C4-2B (cell line): ENCODE results near the gene ASB3.
"Not testable (repeated sequence)": the region's sequence is repeated elsewhere in the genome, so short reads cannot be mapped to it uniquely, and the experiment has no call there.

ENCODE experiments used
- ZFX ChIP-seq: fragments of 450-650 bp; IDR thresholded peaks from 2 replicates; pipeline ENCODE4 v1.6.1; 2017
- TF ChIP-seq, protein P1 (sequence below): fragments of 450-650 bp; conservative IDR thresholded peaks from 2 replicates; pipeline ENCODE4 v1.5.1; 2017; ENCODE audit warnings: mild to moderate bottlenecking

DNA sequence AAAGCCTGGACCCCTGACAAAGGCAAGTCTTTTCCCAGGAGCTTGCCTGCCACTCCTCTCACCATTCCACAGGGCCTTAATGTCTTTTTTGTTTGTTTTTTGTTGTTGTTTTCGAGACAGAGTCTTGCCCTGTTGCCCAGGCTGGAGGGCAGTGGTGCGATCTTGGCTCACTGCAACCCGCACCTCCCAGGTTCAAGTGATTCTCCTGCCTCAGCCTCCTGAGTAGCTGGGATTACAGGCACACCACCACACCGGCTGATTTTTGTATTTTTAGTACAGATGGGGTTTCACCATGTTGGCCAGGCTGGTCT, 43.2 kb upstream of the ASB3 start:
- TF ChIP-seq, protein P1, sequence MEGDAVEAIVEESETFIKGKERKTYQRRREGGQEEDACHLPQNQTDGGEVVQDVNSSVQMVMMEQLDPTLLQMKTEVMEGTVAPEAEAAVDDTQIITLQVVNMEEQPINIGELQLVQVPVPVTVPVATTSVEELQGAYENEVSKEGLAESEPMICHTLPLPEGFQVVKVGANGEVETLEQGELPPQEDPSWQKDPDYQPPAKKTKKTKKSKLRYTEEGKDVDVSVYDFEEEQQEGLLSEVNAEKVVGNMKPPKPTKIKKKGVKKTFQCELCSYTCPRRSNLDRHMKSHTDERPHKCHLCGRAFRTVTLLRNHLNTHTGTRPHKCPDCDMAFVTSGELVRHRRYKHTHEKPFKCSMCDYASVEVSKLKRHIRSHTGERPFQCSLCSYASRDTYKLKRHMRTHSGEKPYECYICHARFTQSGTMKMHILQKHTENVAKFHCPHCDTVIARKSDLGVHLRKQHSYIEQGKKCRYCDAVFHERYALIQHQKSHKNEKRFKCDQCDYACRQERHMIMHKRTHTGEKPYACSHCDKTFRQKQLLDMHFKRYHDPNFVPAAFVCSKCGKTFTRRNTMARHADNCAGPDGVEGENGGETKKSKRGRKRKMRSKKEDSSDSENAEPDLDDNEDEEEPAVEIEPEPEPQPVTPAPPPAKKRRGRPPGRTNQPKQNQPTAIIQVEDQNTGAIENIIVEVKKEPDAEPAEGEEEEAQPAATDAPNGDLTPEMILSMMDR: not testable (repeated sequence)
- TF ChIP-seq ZFX: not testable (repeated sequence)
